K562 (cell line): Measurements from ENCODE around the gene ANKRD24. TPM values are rescaled to one million over a fixed set of nuclear protein-coding genes. Genes with fewer than 3 reads are reported as not detected.
A peak's percentile ranks its signal among the peaks of the same experiment; 100 is the strongest.
"Not testable (repeated sequence)": the region's sequence is repeated elsewhere in the genome, so short reads cannot be mapped to it uniquely, and the experiment has no call there.

ENCODE experiments used
- ATAC-seq: fragments of 200-7000 bp; cut with Tn5 transposase; 3 replicates; pipeline ENCODE4 v1.9.1; 2020; ENCODE audit warnings: moderate library complexity
- BruUV-seq: library from RNA; stranded (reverse); fragments of 400-500 nt; replicated peaks from 2 replicates; lab custom pipeline; 2021; lab: Mats Ljungman, UMichigan
- CTCF ChIA-PET: fragments of 300-600 bp; formaldehyde crosslinking; extraction: SDS; loops from one replicate; lab custom pipeline; 2021; ENCODE audit warnings: low intra/inter-chr PET ratio; lab: Yijun Ruan, JAX
- POLR2A ChIA-PET: fragments of 300-600, 350-650 bp; sonication (Branson Sonifier 250); formaldehyde crosslinking; extraction: SDS; loops from one replicate; lab custom pipeline; 2021; ENCODE audit warnings: antibody characterized with exemption, inconsistent platforms; lab: Yijun Ruan, JAX
- DNase-seq, 4 experiments: peaks; one replicate each; pipeline versions ENCODE4 v3.0.0 to v3.0.0-alpha.2; 2011 to 2018; ENCODE audit warnings: low spot score in 3 of 4, mixed read lengths in 3 of 4; ENCODE audit errors: extremely low read depth in 1 of 4
- FAIRE-seq: peaks from 2 replicates; lab custom pipeline; 2011; peaks lifted over from hg19 to GRCh38; lab: Jason Lieb, UNC
- H2AFZ ChIP-seq: 2 replicates; pipeline ENCODE4 v1.6.0; 2011; ENCODE audit warnings: low read depth, low read length, control low read depth, inconsistent platforms
- H3K27ac ChIP-seq: fragments of 200-600 bp; 3 replicates; pipeline ENCODE4 v1.8.0; 2011; ENCODE audit warnings: low read depth, mild to moderate bottlenecking, control low read depth, inconsistent platforms, low read length, moderate library complexity, mixed read lengths; ENCODE audit errors: extremely low read depth
- H3K27me3 ChIP-seq, 2 experiments: fragments of 300-600 bp in 1 of 2; 2 replicates in 1 of 2; 3 replicates in 1 of 2; pipeline versions ENCODE4 v1.6.0 to v1.8.0; 2011; ENCODE audit warnings: inconsistent platforms in 2 of 2, low read length in 2 of 2, mild to moderate bottlenecking in 1 of 2, mixed read lengths in 1 of 2, moderate library complexity in 1 of 2; ENCODE audit not compliant: control insufficient read depth in 2 of 2, insufficient read depth in 2 of 2
- H3K36me3 ChIP-seq: fragments of 300-600 bp; 3 replicates; pipeline ENCODE4 v1.8.0; 2011; ENCODE audit warnings: mild to moderate bottlenecking, low read length, inconsistent platforms; ENCODE audit not compliant: control insufficient read depth, insufficient read depth
- H3K4me1 ChIP-seq, 2 experiments: fragments of 200-600 bp in 1 of 2; replicated peaks in 1 of 2; 2 replicates in 1 of 2; 3 replicates in 1 of 2; pipeline versions ENCODE4 v1.5.1 to v1.8.0; 2011; ENCODE audit warnings: inconsistent platforms in 2 of 2, low read length in 2 of 2, mild to moderate bottlenecking in 1 of 2, mixed read lengths in 1 of 2, moderate library complexity in 1 of 2; ENCODE audit not compliant: control insufficient read depth in 2 of 2, insufficient read depth in 2 of 2
- H3K4me2 ChIP-seq: 2 replicates; pipeline ENCODE4 v1.6.1; 2011; ENCODE audit warnings: low read length, control low read depth, inconsistent platforms, mixed read lengths; ENCODE audit not compliant: insufficient read depth
- H3K4me3 ChIP-seq: fragments of 200-600 bp; sonication (generic), shearing (Covaris generic); 2 replicates; pipeline ENCODE4 v1.5.1; 2016; ENCODE audit warnings: control low read depth, inconsistent platforms
- H3K79me2 ChIP-seq: fragments of 200-600 bp; 3 replicates; pipeline ENCODE4 v1.8.0; 2011; ENCODE audit warnings: low read length, inconsistent platforms; ENCODE audit not compliant: control insufficient read depth, insufficient read depth
- H3K9ac ChIP-seq, 2 experiments: 2 replicates each; pipeline versions ENCODE4 v1.6.0 to v1.6.1; 2011; ENCODE audit warnings: low read depth in 2 of 2, low read length in 2 of 2, control low read depth in 1 of 2, inconsistent platforms in 1 of 2, mild to moderate bottlenecking in 1 of 2, mixed read lengths in 1 of 2; ENCODE audit not compliant: insufficient read depth in 1 of 2
- H3K9me1 ChIP-seq: one replicate; pipeline ENCODE4 v1.6.0; 2011; ENCODE audit warnings: inconsistent platforms, mild to moderate bottlenecking, low read length, moderate library complexity; ENCODE audit not compliant: control insufficient read depth, insufficient read depth
- H3K9me3 ChIP-seq: replicated peaks from 2 replicates; pipeline ENCODE4 v1.5.1; 2011; ENCODE audit warnings: low read depth, low read length, inconsistent platforms; ENCODE audit not compliant: control insufficient read depth, insufficient read depth
- H4K20me1 ChIP-seq: replicated peaks from 2 replicates; pipeline ENCODE4 v1.6.1; 2011; ENCODE audit warnings: low read length, inconsistent platforms, mixed read lengths; ENCODE audit not compliant: control insufficient read depth, insufficient read depth
- ARNT ChIP-seq, 2 experiments: fragments of 450-650 bp; IDR thresholded peaks; 2 replicates each; pipeline ENCODE4 v1.6.1; 2016; ENCODE audit warnings: mild to moderate bottlenecking in 1 of 2
- BRF1 ChIP-seq: IDR thresholded peaks from 3 replicates; pipeline ENCODE4 v1.6.1; 2011; ENCODE audit warnings: borderline replicate concordance, mild to moderate bottlenecking; ENCODE audit not compliant: insufficient read length; ENCODE audit errors: extremely low read depth
- EP300 ChIP-seq: IDR thresholded peaks from 2 replicates; pipeline ENCODE4 v1.6.1; 2012; ENCODE audit warnings: low read length, improper control_type of control experiment
- FUS ChIP-seq: fragments of 200-400 bp; formaldehyde crosslinking; optimal IDR thresholded peaks from 2 replicates; pipeline ENCODE3; 2017; ENCODE audit warnings: low read depth, low read length
- HDAC2 ChIP-seq: fragments of 450-650 bp; IDR thresholded peaks from 2 replicates; pipeline ENCODE4 v1.6.1; 2016; ENCODE audit warnings: mild to moderate bottlenecking
- MECOM ChIP-seq: fragments of 250-450 bp; sonication (Bioruptor Pico); IDR thresholded peaks from 2 replicates; pipeline ENCODE4 v1.8.0; 2022; ENCODE audit warnings: inconsistent platforms
- MXI1 ChIP-seq: IDR thresholded peaks from 2 replicates; pipeline ENCODE4 v1.6.1; 2011; ENCODE audit warnings: low read depth, mild to moderate bottlenecking, improper control_type of control experiment, low read length
- U2AF1 ChIP-seq: fragments of 200-400 bp; formaldehyde crosslinking; optimal IDR thresholded peaks from 2 replicates; pipeline ENCODE3; 2017; ENCODE audit warnings: mild to moderate bottlenecking, low read depth, low read length, moderate library complexity
- ZBED1 ChIP-seq: IDR thresholded peaks from 2 replicates; pipeline ENCODE4 v1.6.1; 2014
- ZNF175 ChIP-seq: fragments of 200-800 bp; sonication (Bioruptor generic); IDR thresholded peaks from 2 replicates; pipeline ENCODE4 v1.6.1; 2016; ENCODE audit warnings: low read depth, mild to moderate bottlenecking, missing genetic modification characterization, missing compliant biosample characterization
- WGBS: fragments of 100-300 bp; shearing (Covaris generic); methylation state at CpG from one replicate; pipeline ENCODE4 v1.1.6; 2016; ENCODE audit warnings: low coverage, mixed read lengths; ENCODE audit not compliant: insufficient coverage; ENCODE audit errors: missing lambda C conversion rate; 5-methylcytosine and 5-hydroxymethylcytosine counted together
- in situ Hi-C: fragments of 300-500 bp; cut with MboI; formaldehyde crosslinking; loops from 4 replicates; pipeline ENCODE4 v1.15.0; 2018; ENCODE audit warnings: inconsistent platforms, mixed read lengths
- intact Hi-C: fragments of 100-400 bp; cut with micrococcal nuclease; formaldehyde crosslinking; loops from 2 replicates; pipeline ENCODE4 v1.14.2; 2022
- polyA plus RNA-seq, 8 experiments: library from polyadenylated mRNA; depleted of rRNA in 4 of 8; stranded (reverse) in 5 of 8; unstranded in 3 of 8; fragments of >200 nt; fragmentation: Nextera tagmentation in 2 of 8; fragmentation: Illumina TruSeq in 1 of 8; extraction: Ambion mirVana in 2 of 8; extraction: Trizol in 1 of 8; gene quantifications; 2 replicates each; pipeline versions ENCODE4 v1.2.1 to v1.2.3, GENCODE V29; 2011 to 2014; ENCODE audit warnings: inconsistent platforms in 1 of 8, missing spikeins in 1 of 8
- total RNA-seq, 7 experiments: library from RNA; depleted of rRNA in 6 of 7; stranded (reverse); fragments of >200 nt in 6 of 7; fragmentation: Illumina TruSeq in 2 of 7; extraction: Trizol in 2 of 7; gene quantifications; 2 replicates each; pipeline versions ENCODE4 v1.2.1 to v1.2.3, GENCODE V29; 2011 to 2021; ENCODE audit warnings: low replicate concordance in 1 of 7
- TF ChIP-seq, protein P1 (sequence below): sonication (generic); formaldehyde crosslinking; IDR thresholded peaks from 2 replicates; pipeline ENCODE4 v1.8.1; 2023; ENCODE audit warnings: mild to moderate bottlenecking, missing genetic modification reagents
- TF ChIP-seq, protein P2 (sequence below): sonication (generic); formaldehyde crosslinking; IDR thresholded peaks from 2 replicates; pipeline ENCODE4 v1.8.1; 2023; ENCODE audit warnings: mild to moderate bottlenecking, missing genetic modification reagents
- TF ChIP-seq, protein P3 (sequence below): fragments of 450-650 bp; IDR thresholded peaks from 2 replicates; pipeline ENCODE4 v1.6.1; 2016; ENCODE audit warnings: missing biosample characterization, missing genetic modification characterization

The ANKRD24 gene
- total and polyA plus RNA-seq, 9 of the 15 experiments (the other 6 are each of a cell fraction or from before 2014, with no cell fraction given) = 0.07 to 0.12 (median 0.09) TPM; not detected in 5

DNA sequence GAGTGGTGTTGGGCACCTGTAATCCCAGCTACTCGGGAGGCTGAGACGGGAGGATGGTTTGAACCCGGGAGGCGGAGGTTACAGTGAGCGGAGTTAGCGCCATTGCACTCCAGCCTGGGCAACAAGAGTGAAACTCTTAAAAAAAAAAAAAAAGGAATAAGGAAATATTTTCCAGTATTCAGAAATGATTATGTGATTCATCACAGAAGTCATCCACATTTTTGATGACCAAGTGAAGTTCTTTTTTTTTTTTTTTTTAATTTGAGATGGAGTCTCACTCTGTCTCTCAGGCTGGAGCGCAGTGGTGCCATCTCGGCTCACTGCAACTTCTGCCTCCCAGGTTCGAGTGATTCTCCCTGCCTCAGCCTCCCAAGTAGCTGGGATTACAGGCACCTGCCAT is 47.1 kb upstream of the ANKRD24 start:
- H3K27me3 ChIP-seq, DNase-seq, in situ Hi-C loops, BruUV-seq, H3K79me2 ChIP-seq, H3K36me3 ChIP-seq, H3K9ac ChIP-seq, FAIRE-seq, H3K4me3 ChIP-seq, ATAC-seq, H3K9me3 ChIP-seq, H3K27ac ChIP-seq, H2AFZ ChIP-seq, H4K20me1 ChIP-seq, H3K9me1 ChIP-seq, H3K4me2 ChIP-seq, CTCF ChIA-PET: not testable (repeated sequence)
- intact Hi-C loops = loop anchor here (5.0 kb wide), 1 partner anchor 148 kb away; the partner anchor contains the start of gene EEF2
- TF ChIP-seq, protein P1, sequence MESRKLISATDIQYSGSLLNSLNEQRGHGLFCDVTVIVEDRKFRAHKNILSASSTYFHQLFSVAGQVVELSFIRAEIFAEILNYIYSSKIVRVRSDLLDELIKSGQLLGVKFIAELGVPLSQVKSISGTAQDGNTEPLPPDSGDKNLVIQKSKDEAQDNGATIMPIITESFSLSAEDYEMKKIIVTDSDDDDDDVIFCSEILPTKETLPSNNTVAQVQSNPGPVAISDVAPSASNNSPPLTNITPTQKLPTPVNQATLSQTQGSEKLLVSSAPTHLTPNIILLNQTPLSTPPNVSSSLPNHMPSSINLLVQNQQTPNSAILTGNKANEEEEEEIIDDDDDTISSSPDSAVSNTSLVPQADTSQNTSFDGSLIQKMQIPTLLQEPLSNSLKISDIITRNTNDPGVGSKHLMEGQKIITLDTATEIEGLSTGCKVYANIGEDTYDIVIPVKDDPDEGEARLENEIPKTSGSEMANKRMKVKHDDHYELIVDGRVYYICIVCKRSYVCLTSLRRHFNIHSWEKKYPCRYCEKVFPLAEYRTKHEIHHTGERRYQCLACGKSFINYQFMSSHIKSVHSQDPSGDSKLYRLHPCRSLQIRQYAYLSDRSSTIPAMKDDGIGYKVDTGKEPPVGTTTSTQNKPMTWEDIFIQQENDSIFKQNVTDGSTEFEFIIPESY = peak; percentile 40; the same call in 1 of the 2 replicates
- peaks cover 10 to 18% of the 10 kb centered on the region in 2 experiments for H3K4me1 ChIP-seq
- POLR2A ChIA-PET = interaction anchor here (1.0 to 1.5 kb wide), 2 partner anchors 10 to 29 kb away, joined by 3 to 4 read pairs; no protein-coding TSS in a partner anchor
- WGBS = 49% methylated on average over 9 of the region's 9 CpGs

DNA sequence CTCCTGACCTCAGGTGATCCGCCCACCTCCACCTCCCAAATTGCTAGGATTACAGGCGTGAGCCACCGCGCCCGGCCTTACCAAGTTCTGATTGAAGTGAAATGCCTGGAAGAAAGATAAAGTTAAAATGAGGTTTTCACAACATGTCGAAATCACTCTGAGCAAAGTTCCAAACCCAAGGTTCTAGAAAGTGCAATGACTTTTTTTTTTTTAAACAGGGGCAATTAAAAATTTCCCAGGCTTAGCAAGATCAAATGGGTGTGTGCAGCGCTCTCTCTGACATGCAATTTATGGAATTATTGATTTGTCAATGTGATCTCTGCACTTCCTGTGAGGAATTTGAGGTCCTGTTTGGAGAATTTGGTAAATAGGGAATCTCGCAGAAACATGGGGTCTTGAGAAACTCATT is 45.8 kb upstream of the ANKRD24 start:
- CTCF ChIA-PET = interaction anchor here (0.6 kb wide), 1 partner anchor 146 kb away, joined by 3 read pairs; no protein-coding TSS in a partner anchor
- H3K27ac ChIP-seq = no peak overlapping the region
- H3K4me3 ChIP-seq = no peak overlapping the region
- H3K9me1 ChIP-seq = no peaks in the 10 kb centered on the region
- intact Hi-C loops = loop anchor here (5.0 kb wide), 1 partner anchor 149 kb away; the partner anchor contains the start of gene EEF2
- POLR2A ChIA-PET = no interaction called here
- no peak for DNase-seq
- H3K4me2 ChIP-seq = no peak overlapping the region
- no peaks in the 10 kb centered on the region for H3K9me3 ChIP-seq
- no peak overlapping the region for H2AFZ ChIP-seq
- no peak overlapping the region for H3K9ac ChIP-seq
- H4K20me1 ChIP-seq = no peaks in the 10 kb centered on the region
- FAIRE-seq = no peak
- in situ Hi-C loops = no loop called here
- no peaks in the 10 kb centered on the region for H3K79me2 ChIP-seq
- H3K27me3 ChIP-seq = peaks cover 0 to 3% of the 10 kb centered on the region in 2 experiments; a peak in 1 of 5 replicates
- H3K36me3 ChIP-seq = no peaks in the 10 kb centered on the region
- no peak for TF ChIP-seq MECOM (CRISPR knock-in tag)
- no peak for TF ChIP-seq ZBED1
- TF ChIP-seq BRF1 = no peak
- TF ChIP-seq ZNF175 (CRISPR knock-in tag) = no peak
- no peak for TF ChIP-seq ARNT (IDR thresholded peaks at IDR 0.05)
- TF ChIP-seq U2AF1 = no peak
- no peak for TF ChIP-seq HDAC2
- TF ChIP-seq, protein P2, sequence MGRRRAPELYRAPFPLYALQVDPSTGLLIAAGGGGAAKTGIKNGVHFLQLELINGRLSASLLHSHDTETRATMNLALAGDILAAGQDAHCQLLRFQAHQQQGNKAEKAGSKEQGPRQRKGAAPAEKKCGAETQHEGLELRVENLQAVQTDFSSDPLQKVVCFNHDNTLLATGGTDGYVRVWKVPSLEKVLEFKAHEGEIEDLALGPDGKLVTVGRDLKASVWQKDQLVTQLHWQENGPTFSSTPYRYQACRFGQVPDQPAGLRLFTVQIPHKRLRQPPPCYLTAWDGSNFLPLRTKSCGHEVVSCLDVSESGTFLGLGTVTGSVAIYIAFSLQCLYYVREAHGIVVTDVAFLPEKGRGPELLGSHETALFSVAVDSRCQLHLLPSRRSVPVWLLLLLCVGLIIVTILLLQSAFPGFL = no peak
- no peak for TF ChIP-seq MXI1
- TF ChIP-seq FUS = no peak
- no peak for TF ChIP-seq EP300
- TF ChIP-seq, protein P3, sequence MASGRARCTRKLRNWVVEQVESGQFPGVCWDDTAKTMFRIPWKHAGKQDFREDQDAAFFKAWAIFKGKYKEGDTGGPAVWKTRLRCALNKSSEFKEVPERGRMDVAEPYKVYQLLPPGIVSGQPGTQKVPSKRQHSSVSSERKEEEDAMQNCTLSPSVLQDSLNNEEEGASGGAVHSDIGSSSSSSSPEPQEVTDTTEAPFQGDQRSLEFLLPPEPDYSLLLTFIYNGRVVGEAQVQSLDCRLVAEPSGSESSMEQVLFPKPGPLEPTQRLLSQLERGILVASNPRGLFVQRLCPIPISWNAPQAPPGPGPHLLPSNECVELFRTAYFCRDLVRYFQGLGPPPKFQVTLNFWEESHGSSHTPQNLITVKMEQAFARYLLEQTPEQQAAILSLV (tag) = no peak
- H3K4me1 ChIP-seq = peaks cover 0 to 13% of the 10 kb centered on the region in 2 experiments; a peak in 3 of 5 replicates
- 19% methylated on average over 8 of the region's 8 CpGs for WGBS
- BruUV-seq = no TSS peak
- ATAC-seq = no peak
